Type B pancreatic cell (in vitro differentiated cells): ENCODE results near the gene U2AF1. TPM values are rescaled to one million over a fixed set of nuclear protein-coding genes. Genes with fewer than 3 reads are reported as not detected.

Experiments
- total RNA-seq: library from RNA; stranded (reverse); gene quantifications from 2 replicates; pipeline ENCODE4 v1.2.1, GENCODE V29; 2021; ENCODE audit warnings: low replicate concordance

Gene U2AF1
- total RNA-seq, 1 donor from 2014 or later, result 21.2 TPM

Other genes with a start within 250 kb of the U2AF1 start
- gene WDR4, start 228.0 kb downstream of the U2AF1 start, total RNA-seq, result 19.1 and 25.6 TPM in 2 replicates
- 38.6 and 43.3 TPM in 2 replicates for gene NDUFV3, start 214.3 kb downstream of the U2AF1 start, total RNA-seq
- 1.8 TPM in 1 of 2 replicates, not detected in the other for gene ERVH48-1, start 181.9 kb downstream of the U2AF1 start, total RNA-seq
- gene PKNOX1, start 133.0 kb downstream of the U2AF1 start, total RNA-seq, result 14.6 and 25.4 TPM in 2 replicates
- gene CBS, start 31.7 kb downstream of the U2AF1 start, total RNA-seq, result 44.1 and 68.6 TPM in 2 replicates
- gene CRYAA, start 61.4 kb upstream of the U2AF1 start, total RNA-seq, result not detected in 2 replicates